ENCODE measurements around the gene RBL1.

- TF ChIP-seq CTCF (IDR thresholded peaks at IDR 0.05; ENCODE audit: insufficient read depth, low read depth, low read length): no peak
- TF ChIP-seq EZH2 (IDR thresholded peaks at IDR 0.05; ENCODE audit: insufficient read depth, low read length): no peak
Measured at GRCh38 chr20:37111926-37112455, 16.2 kb upstream of the RBL1 start.

All from astrocyte (in vitro differentiated cells and primary cell).